GM19023 (cell line): ENCODE results near the gene VSIG10L2.

ENCODE experiments used
- ATAC-seq: cut with Tn5 transposase; IDR thresholded peaks from one replicate; pipeline ENCODE4 v1.9.1; 2021; ENCODE audit warnings: mild to moderate bottlenecking, moderate library complexity; ENCODE audit not compliant: unreplicated experiment

Gene VSIG10L2

GRCh38 chr11:125946712-125947418 lies 1.0 kb downstream of the VSIG10L2 start:
- ATAC-seq: no peak

DNA sequence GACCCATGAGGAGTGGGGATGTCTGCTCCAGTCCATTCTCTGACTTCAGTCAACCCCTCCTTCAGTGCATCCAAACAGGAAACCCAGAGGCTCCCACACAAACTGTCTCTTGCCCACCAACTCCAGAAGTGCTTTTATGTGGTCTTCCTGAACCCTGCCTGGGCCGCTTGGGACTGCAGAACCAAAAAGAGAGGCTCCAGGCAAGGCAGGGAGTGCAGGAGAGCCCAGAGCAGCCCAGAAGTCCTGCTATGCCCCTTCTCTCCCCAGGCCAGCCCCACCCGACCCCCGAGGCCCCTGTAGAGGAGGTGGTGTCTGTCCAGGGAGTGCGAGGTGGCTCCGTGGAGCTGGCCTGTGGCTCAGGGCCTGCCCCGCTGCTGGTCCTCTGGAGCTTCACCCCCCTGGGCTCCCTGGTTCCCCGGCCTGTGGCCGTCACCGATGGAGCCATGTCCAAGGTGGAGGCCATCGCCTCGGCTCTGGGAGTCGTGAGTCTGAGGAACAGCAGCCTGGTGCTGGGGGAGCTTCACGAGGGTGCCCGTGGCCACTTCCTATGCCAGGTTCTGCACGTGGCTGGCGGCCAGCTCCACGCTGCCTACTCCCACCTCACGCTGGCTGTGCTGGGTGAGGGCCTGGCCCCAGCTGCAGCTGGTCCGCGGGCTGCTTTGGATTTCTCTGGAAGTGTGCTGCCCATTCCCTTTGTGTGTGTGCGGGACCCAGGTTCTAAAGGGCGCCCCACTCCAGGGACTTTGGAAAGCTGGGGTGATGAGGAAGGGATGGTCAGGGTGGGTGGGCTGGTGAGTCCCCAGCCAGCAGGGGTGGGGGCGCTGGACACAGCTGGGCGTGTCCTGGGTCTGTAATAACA lies 1.8 kb downstream of the VSIG10L2 start:
- no peak for ATAC-seq

GRCh38 chr11:125948278-125949051 lies 2.6 kb downstream of the VSIG10L2 start:
- no peak for ATAC-seq

- ATAC-seq: no peak
Measured at GRCh38 chr11:125949271-125950177, 3.7 kb downstream of the VSIG10L2 start.

- no peak for ATAC-seq
Measured at GRCh38 chr11:125950178-125950490, 4.3 kb downstream of the VSIG10L2 start.

- no peak for ATAC-seq
Measured at GRCh38 chr11:125950696-125951651, 5.1 kb downstream of the VSIG10L2 start.

DNA sequence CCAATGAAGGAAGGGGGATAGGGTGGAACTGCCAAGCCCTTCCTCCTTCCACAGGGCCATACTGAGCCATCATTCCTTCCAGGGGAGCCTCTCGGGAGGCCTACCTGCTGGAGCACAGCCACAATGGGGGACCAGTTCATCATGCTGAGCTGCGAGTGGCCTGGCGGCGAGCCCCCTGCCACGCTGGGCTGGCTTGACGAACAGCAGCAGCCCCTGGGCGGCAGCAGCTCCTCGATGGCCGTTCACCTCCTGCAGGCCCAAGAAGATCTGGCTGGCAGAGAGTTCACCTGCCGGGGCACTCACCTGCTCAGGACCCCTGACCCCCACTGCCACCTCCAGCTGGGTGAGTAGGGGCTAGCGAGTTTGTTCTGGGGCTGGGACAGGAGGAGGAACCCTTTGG lies 5.9 kb downstream of the VSIG10L2 start:
- no peak for ATAC-seq

DNA sequence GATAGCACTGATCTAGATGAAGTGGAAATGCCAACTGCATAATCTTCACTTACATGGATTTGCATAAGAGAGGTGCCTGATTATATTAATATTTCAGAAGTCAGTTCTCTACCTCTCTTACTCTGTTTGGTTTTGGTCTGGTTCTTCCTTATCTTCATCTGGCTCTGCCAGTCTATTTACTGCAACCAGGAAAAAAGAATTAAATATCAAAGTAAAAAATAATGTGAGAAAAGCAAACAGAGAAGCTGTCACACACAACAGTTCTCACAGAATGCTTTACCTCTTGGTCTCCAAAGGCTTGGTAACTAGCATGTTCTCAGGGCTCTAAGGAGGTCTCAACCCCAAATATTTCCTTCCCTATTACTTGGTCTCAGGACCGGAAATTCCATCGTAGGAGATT lies 6.7 kb downstream of the VSIG10L2 start:
- ATAC-seq: no peak

DNA sequence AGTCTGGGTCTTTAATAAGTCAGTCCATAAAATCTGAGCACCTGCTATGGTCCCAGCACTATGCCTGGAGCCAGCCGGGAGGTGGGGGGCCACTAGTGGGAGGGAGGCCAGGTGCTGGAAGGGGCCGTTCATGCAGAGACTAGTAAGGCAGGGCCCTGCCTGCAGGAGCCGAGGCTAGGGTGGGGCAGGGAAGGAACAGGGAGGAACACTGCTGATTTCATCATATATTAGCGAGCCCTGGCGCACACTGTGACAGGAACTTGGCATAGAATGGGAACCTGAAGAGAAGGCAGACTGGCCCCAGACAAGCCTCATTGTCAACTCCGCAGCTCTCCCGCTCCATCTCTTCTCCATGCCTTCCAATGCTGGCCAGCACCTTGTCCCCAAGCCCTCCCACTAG lies 7.1 kb downstream of the VSIG10L2 start:
- ATAC-seq: no peak

- no peak for ATAC-seq
Measured at GRCh38 chr11:125953401-125953935, 7.6 kb downstream of the VSIG10L2 start.

- no peak for ATAC-seq
Measured at GRCh38 chr11:125954123-125954944, 8.5 kb downstream of the VSIG10L2 start.

GRCh38 chr11:125954945-125955640 lies 9.2 kb downstream of the VSIG10L2 start:
- no peak for ATAC-seq

DNA sequence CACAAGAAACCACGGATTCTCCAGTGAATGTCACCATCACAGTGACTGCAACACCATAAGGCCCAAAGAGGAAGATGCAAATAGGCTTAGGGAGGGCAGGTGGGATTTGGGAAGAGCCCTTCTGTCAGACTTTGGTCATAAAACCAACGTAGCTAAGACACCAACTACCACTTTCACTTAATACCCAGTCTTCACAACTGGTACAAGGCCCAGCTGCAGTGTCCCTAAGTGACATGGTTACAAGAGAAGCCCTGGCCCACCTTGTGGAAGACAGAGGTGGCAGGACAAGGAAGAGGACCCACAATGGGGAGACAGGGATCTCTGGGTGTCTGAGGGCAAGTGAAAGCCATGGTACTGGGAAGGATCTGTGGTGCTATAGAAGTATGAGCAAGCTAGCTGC lies 10.0 kb downstream of the VSIG10L2 start:
- no peak for ATAC-seq

DNA sequence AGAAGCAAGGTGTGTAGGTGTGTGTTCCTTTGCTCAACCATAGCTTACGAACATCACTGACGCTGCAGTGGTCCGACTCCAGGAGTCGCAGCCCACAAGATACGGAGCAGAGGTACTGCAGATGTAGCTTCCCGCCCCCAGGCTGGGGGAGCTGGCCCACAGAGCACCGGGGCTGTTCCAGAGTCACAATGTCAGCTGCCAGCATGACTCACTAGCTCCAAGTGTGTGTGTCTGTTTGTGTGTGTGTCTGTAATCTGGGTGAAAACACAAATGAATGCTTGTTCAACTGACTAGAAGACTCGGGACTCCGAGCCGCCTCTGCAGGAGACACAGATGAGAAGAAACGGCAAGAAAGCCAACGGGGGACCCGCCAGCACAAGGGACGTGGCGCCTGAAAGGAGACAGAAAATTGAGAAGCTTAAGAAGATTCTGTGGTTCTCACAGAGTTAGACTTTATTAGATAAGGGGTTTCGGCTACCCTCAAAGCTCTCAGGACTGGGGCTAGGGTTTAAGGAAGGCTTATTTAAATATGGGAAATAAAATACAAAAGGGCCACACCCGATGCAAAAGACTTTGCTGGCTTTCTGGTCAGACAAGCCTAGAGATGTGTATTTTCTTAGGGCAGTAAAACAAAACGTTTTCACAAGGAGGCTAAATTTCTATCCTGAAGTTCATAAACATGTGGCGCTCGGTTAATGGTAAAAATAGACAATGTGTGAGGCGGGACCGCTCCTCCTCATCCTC lies 10.7 kb downstream of the VSIG10L2 start:
- no peak for ATAC-seq

GRCh38 chr11:125957618-125958332 lies 11.9 kb downstream of the VSIG10L2 start:
- ATAC-seq: no peak

GRCh38 chr11:125958872-125959400 lies 13.1 kb downstream of the VSIG10L2 start:
- ATAC-seq: no peak
